VCaP (cell line): ENCODE measurements around the gene CCDC183.
"Not testable (repeated sequence)": the region's sequence is repeated elsewhere in the genome, so short reads cannot be mapped to it uniquely, and the experiment has no call there.

Experiments
- H3K27ac ChIP-seq: fragments of 450-650 bp; 2 replicates; pipeline ENCODE4 v1.5.1; 2017
- CTCF ChIP-seq: fragments of 450-650 bp; conservative IDR thresholded peaks from 2 replicates; pipeline ENCODE4 v1.5.1; 2017; ENCODE audit warnings: mild to moderate bottlenecking, moderate library complexity

Gene CCDC183

DNA sequence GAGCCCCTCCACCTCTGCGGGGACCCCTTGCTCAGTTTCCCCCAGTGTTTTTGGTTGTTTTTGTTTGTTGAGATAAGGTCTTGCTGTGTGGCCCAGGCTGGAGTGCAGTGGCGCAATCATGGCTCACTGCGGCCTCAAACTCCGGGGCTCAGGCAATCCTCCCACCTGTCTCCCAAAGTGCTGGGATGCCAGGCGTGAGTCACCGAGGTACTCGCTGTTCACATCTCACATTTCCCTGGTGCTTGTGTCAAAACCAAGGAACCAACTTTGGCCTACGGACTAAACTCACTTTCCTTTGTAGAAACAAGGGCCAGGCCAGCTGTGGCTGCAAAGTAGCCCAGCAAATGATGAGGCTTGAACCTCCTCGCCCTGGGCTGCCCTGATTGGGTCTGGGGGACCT is 36.4 kb downstream of the CCDC183 start:
- H3K27ac ChIP-seq = no peak overlapping the region
- TF ChIP-seq CTCF = no peak

DNA sequence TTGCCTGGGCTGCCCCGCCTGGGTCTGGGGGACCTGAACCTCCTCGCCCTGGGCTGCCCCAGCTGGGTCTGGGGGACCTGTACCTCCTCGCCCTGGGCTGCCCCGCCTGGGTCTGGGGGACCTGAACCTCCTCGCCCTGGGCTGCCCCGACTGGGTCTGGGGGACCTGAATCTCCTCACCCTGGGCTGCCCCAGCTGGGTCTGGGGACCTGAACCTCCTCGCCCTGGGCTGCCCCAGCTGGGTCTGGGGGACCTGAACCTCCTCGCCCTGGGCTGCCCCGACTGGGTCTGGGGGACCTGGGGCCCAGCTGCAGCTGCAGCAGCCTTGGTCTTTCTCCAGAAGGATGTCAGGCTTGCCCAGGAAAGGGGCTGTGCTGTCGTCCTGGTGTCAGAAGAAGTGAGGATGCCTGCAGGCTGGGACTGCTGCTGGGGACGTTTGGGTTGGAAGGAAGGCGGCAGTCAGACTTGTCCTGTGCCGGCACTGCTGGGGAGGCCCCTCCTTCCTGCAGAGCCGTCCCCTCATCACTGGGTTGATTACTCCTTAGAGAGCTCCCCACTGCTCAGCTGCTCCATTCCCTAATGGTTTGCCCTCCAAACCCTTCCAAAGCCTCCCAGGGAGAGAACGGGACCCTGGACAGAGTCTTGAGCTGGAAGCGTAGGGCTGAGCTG is 37.4 kb downstream of the CCDC183 start:
- H3K27ac ChIP-seq = 0 out of 2 replicates have a peak overlapping the region, but pooled peaks have one; percentile 10

- no peak for TF ChIP-seq CTCF
- no peak overlapping the region for H3K27ac ChIP-seq
These were observed 39.2 kb downstream of the CCDC183 start for GRCh38 chr9:136835162-136835931.

DNA sequence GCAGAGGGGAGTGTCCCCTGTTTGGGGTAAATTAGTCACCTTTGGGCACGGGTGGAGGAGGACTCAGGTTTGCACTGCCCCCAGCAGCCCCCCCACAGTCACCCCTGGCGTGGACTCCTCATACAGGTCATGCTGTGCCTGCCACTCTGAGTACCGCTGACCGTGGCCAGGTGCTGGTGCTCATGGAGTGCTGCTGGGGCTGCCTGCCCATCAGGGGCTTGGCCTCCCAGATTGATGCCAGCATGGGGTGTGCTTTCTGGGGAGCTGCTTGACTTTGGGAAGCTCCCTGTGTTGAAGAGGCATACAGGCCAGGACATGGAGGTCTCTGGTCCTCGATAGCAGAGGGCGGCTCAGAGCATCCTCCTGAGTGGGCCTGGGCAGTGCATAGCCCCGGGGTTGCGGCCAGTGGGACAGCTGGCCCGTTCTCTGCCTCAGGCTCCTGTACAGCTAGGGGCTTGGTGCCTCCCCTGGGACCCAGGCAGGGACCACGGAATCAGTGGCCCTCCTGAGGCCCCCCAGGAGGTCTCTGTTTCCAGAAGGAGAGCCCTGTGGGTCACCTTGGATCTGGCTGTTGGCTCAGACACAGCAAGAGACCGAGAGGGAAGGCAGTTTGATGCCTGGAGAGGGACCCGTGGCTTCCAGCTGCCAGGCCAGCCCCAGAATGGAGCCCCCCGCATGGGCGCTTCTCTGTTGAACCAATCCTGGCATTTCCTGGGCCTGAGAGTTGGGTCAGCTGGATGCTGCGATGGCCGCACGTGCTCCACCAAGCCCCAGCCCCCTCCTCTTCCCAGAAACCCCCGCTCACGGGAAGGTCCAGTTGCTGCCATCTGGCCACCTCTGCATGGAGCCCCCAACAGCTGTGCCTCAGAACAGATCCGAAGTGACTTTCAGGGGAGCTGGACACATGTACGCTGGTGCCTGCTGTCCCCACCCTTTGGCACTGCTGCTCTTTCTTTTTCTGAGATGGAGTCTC is 40.1 kb downstream of the CCDC183 start:
- H3K27ac ChIP-seq = 0 out of 2 replicates have a peak overlapping the region, but pooled peaks have one; percentile 7
- no peak for TF ChIP-seq CTCF

DNA sequence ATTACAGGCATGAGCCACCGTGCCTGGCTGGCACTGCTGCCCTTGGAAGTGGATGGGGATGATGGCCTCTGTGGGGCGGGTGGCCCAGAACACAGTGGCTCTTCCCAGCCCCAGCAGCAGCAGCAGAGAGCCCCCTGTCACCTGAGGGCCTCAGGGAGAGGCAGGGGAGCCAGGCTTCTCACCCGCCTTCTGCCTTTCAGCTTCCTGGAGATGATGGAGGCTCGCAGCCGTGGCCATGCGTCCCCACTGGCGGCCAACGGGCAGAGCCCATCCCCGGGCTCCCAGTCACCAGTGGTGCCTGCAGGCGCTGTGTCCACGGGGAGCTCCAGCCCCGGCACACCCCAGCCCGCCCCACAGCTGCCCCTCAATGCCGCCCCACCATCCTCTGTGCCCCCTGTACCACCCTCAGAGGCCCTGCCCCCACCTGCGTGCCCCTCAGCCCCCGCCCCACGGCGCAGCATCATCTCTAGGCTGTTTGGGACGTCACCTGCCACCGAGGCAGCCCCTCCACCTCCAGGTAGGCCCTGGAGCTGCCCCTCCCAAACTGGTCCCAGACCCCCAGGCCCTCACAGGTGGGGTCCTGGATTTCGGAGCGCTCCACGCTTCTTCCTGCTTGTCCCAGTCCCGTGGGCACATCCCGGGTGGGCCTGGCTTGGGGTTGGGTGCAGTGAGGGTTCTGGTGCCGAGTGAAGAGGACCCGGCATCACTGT is 41.2 kb downstream of the CCDC183 start:
- no peak overlapping the region for H3K27ac ChIP-seq
- no peak for TF ChIP-seq CTCF

DNA sequence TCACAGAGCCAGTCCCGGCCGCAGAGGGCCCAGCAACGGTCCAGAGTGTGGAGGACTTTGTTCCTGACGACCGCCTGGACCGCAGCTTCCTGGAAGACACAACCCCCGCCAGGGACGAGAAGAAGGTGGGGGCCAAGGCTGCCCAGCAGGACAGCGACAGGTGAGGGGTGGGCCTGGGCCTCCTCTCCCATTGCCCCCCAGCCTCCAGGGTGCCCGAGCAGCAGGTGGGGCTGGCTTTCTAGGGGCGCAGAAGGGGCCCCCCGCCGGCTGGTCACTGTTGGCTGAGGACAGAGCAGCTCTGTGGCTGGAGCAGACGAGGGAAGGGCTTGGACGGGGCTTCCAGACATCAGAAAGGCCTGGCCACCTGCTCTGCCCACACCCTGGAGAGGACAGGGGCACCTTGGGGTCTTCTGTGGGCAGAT is 41.7 kb downstream of the CCDC183 start:
- not testable (repeated sequence) for H3K27ac ChIP-seq

GRCh38 chr9:136838314-136839228 is 42.4 kb downstream of the CCDC183 start:
- H3K27ac ChIP-seq = peak overlapping the region; percentile 66
- no peak for TF ChIP-seq CTCF
